NOMO-1 treated with dmso at 0.1 percent for 144 hours (cell line): ENCODE results near the gene CEP85L.

Experiments
- DNase-seq: peaks from one replicate; lab custom pipeline; 2025; ENCODE audit not compliant: unreplicated experiment; lab: John Stamatoyannopoulos, UW

CEP85L gene

GRCh38 chr6:118625833-118626232, 25.6 kb downstream of the CEP85L start:
- DNase-seq = no peak

- DNase-seq = no peak
Observed at GRCh38 chr6:118621799-118622470, 29.5 kb downstream of the CEP85L start.

- no peak for DNase-seq
Observed at GRCh38 chr6:118620202-118620601, 31.2 kb downstream of the CEP85L start.

- no peak for DNase-seq
Observed at GRCh38 chr6:118618676-118619377, 32.6 kb downstream of the CEP85L start.

- DNase-seq = no peak
Observed at GRCh38 chr6:118617417-118617816, 34.0 kb downstream of the CEP85L start.

- no peak for DNase-seq
Observed at GRCh38 chr6:118611334-118611733, 40.1 kb downstream of the CEP85L start.

- DNase-seq = no peak
Observed at GRCh38 chr6:118606858-118607257, 44.5 kb downstream of the CEP85L start.

GRCh38 chr6:118606268-118606667, 45.1 kb downstream of the CEP85L start:
- DNase-seq = no peak

- DNase-seq = no peak
Observed at GRCh38 chr6:118603372-118603771, 48.0 kb downstream of the CEP85L start.

- DNase-seq = no peak
Observed at GRCh38 chr6:118602300-118602699, 49.1 kb downstream of the CEP85L start.

GRCh38 chr6:118598324-118598723, 53.1 kb downstream of the CEP85L start:
- no peak for DNase-seq

GRCh38 chr6:118597636-118598035, 53.8 kb downstream of the CEP85L start:
- DNase-seq = no peak

GRCh38 chr6:118596774-118597320, 54.5 kb downstream of the CEP85L start:
- DNase-seq = no peak

GRCh38 chr6:118594877-118595276, 56.5 kb downstream of the CEP85L start:
- no peak for DNase-seq

GRCh38 chr6:118591897-118592296, 59.5 kb downstream of the CEP85L start:
- no peak for DNase-seq

GRCh38 chr6:118589649-118590365, 61.6 kb downstream of the CEP85L start:
- DNase-seq = no peak

- no peak for DNase-seq
Observed at GRCh38 chr6:118589186-118589585, 62.2 kb downstream of the CEP85L start.

GRCh38 chr6:118588626-118589025, 62.8 kb downstream of the CEP85L start:
- no peak for DNase-seq

- no peak for DNase-seq
Observed at GRCh38 chr6:118586746-118587485, 64.5 kb downstream of the CEP85L start.

GRCh38 chr6:118584911-118585310, 66.5 kb downstream of the CEP85L start:
- DNase-seq = no peak

GRCh38 chr6:118581489-118581959, 69.9 kb downstream of the CEP85L start:
- peak; percentile 81 for DNase-seq
